COLO668 (cell line): ENCODE data around the gene POM121C.
"Not testable (repeated sequence)": the region's sequence is repeated elsewhere in the genome, so short reads cannot be mapped to it uniquely, and the experiment has no call there.

Experiments used
- DNase-seq: peaks from one replicate; lab custom pipeline; 2025; ENCODE audit not compliant: unreplicated experiment; lab: John Stamatoyannopoulos, UW

Gene POM121C

GRCh38 chr7:75397865-75398264, 88.2 kb downstream of the POM121C start:
- DNase-seq = not testable (repeated sequence)

GRCh38 chr7:75395329-75395728, 90.8 kb downstream of the POM121C start, which contains the start of gene TRIM73:
Gene TRIM73, plus strand, starts transcription at chr7:75395629. Its CDS starts 3,305 bp downstream, at chr7:75398934.
- DNase-seq = not testable (repeated sequence)

GRCh38 chr7:75393194-75393593, 92.9 kb downstream of the POM121C start:
- DNase-seq = not testable (repeated sequence)

DNA sequence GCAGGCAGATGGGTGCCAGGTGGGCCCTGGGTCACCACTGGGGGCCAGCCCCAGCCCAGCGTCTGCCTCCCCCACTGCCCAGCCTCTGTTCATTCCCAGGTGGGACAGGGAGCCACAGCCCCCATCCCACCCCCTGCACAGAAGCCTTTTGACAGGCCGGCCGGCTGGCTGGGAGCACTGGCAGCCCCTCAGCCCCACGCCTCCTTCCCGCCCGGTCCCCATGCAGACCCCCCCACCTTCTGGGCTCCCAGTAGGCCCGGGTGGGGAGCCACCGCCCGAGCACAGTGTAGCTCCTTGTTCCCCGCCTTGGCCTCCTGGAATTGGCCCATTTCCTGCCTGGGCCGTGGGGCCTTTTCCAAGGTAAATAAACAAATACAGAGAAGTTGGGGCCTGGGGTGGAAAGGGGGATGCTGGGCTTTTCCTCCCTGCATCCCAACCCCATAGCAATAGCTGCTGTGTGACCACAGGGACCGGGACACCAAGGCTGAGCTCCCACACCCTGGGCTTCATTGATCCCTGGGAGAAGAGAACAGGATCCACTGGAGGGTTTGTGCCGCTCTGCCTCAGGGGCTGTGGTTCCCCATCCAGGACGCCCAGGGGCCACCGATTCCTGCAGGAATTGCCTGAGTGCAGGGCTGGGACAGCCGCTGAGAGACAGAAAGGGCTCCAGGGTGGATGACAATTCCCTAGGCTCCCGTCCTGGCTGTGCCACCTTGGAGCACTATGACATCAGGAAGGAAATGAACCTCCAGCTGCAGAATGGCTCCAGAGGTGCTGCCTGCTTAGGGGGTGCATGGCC, 111.4 kb downstream of the POM121C start:
- DNase-seq = not testable (repeated sequence)

- not testable (repeated sequence) for DNase-seq
Measured at GRCh38 chr7:75374144-75374518, 112.0 kb downstream of the POM121C start.

DNA sequence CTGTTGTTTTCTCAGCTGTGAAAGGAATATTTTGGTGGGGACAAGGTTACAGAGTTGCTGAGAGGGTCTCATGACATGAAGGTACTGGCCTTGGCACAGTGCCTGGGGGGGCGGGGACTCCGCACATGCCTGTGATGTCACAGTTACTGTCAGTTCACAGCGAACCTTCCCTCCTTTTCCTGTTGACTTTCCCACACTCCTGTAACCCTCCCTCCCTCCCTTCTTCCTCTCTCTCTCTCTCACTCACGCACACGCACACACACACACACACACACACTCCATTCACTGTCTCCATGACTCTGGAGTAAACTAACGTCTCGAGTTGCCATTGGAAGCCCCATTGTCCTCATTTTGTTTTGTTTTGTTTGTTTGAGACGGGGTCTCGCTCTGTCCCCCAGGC, 118.8 kb downstream of the POM121C start:
- DNase-seq = not testable (repeated sequence)
